ENCODE measurements around the gene STX1B.

STX1B gene

DNA sequence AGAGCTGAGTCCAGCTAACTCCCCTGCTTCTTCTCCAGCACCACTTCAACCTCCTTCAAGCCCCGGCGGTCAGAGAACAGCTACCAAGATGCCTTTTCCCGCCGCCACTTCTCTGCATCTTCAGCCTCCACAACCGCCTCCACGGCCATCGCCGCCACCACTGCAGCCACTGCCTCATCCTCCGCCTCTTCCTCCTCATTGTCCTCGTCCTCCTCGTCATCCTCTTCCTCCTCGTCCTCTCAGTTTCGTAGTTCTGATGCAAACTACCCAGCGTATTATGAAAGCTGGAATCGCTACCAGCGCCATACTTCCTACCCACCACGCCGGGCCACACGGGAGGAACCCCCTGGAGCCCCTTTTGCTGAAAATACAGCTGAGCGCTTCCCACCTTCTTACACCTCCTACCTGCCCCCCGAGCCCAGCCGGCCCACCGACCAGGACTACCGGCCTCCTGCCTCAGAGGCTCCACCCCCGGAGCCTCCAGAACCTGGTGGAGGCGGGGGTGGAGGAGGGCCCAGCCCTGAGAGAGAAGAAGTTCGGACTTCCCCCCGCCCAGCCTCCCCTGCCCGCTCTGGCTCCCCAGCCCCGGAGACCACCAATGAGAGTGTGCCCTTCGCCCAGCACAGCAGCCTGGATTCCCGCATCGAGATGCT is 45.7 kb downstream of the STX1B start:
- no peak for DNase-seq
- Mint-ChIP-seq H3K27me3 (no peaks in the 10 kb centered on the region), H3K36me3 (ENCODE audit: low read depth) (peaks cover 95% of the 10 kb centered on the region), H3K9me3 (no peaks in the 10 kb centered on the region), H3K4me3 (no peak overlapping the region), H3K27ac (no peak overlapping the region), H3K4me1 (ENCODE audit: low read depth) (peaks cover 11% of the 10 kb centered on the region)

DNA sequence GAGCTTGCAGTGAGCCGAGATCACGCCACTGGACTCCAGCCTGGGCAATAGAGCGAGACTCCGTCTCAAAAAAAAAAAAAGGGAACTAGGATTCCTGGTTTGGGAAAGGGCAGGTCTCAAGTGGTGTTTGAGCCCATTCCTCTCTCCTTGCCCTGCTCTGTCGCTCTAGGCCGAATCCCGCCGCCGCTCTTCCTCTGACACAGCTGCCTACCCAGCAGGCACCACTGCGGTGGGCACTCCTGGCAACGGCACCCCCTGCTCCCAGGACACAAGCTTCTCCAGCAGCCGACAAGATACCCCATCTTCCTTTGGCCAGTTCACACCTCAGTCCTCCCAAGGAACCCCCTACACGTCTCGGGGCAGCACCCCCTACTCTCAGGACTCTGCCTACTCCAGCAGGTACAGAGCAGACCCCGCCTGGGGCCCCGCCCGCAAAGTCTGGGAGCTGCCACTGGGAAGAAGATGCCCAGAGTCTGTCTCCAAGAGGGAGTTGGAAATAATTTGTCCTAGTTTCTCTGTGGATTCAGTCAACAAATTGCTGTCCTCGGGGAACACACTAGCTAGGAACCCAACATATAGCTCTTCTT is 46.4 kb downstream of the STX1B start:
- no peak overlapping the region for H3K4me3 Mint-ChIP-seq
- no peaks in the 10 kb centered on the region for H3K9me3 Mint-ChIP-seq
- H3K27ac Mint-ChIP-seq, result no peak overlapping the region
- H3K36me3 Mint-ChIP-seq (ENCODE audit: low read depth), result peaks cover 95% of the 10 kb centered on the region
- DNase-seq, result no peak
- H3K27me3 Mint-ChIP-seq, result no peaks in the 10 kb centered on the region
- H3K4me1 Mint-ChIP-seq (ENCODE audit: low read depth), result peaks cover 17% of the 10 kb centered on the region

DNA sequence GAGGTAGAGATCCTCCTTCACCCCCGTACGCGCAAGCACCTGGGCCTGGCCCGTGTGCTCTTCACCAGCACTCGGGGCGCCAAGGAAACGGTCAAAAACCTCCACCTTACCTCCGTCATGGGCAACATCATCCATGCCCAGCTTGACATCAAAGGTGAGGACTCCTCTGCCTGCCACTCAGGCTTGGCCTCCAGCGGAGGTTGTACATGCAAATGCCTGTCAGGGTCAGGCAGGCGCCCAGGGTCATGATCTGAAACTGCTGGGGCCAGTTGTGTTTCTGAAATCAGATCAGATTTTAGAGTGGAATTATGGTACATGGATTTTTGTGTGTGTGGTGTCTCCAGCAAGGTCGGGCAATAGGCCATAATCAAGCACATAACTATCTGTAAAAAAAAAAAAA is 49.1 kb downstream of the STX1B start:
- peaks cover 30% of the 10 kb centered on the region for H3K4me1 Mint-ChIP-seq (ENCODE audit: low read depth)
- H3K9me3 Mint-ChIP-seq, result no peaks in the 10 kb centered on the region
- no peak overlapping the region for H3K4me3 Mint-ChIP-seq
- H3K27me3 Mint-ChIP-seq, result no peaks in the 10 kb centered on the region
- H3K27ac Mint-ChIP-seq, result no peak overlapping the region
- H3K36me3 Mint-ChIP-seq (ENCODE audit: low read depth), result peaks cover 86% of the 10 kb centered on the region
- no peak for DNase-seq

DNA sequence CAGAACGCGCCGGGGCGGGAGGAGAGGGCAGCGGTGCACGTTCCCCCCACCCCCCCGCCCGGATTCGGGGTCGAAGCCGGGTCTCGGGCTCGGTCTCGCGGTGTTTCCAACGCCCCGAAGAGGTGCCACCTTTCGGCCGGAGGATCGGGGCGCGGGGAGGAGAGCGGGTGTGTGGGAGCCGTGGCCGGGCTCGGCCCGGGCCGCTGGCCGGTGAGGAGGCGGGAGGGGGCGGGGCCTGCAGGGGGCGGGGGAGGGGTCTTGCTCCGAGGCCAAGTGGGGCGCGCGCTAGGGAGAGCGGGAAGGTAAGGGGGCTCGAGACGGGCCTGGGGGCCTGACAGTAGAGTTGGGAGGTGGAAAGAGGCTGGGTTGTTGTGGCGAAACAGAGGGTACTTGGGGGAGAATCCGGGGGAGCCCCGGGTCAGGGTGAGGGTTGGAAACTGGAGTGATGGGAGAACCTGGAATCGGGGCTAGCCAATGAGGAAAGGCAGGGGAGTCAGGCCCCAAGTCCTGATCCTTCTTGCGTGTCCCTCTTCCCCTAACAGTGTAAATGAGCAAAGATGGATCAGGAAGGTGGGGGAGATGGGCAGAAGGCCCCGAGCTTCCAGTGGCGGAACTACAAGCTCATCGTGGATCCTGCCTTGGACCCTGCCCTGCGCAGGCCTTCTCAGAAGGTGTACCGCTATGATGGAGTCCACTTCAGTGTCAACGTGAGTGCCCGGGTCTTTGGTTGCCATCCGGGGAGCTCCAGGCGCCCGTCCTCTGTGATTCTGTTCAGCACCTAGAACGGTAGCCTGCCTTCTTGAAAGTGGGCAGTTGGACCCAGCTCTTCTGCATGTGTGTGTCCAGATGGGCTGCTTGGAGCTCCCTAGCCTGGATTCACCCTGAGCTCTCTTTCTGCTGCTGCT is 52.0 kb downstream of the STX1B start:
- Mint-ChIP-seq H3K27me3 (no peaks in the 10 kb centered on the region), H3K9me3 (no peaks in the 10 kb centered on the region), H3K27ac (peak overlapping the region; percentile 94), H3K4me1 (ENCODE audit: low read depth) (peaks cover 40% of the 10 kb centered on the region), H3K4me3 (peak overlapping the region; percentile 93), H3K36me3 (ENCODE audit: low read depth) (peaks cover 57% of the 10 kb centered on the region)
- no peak for DNase-seq

DNA sequence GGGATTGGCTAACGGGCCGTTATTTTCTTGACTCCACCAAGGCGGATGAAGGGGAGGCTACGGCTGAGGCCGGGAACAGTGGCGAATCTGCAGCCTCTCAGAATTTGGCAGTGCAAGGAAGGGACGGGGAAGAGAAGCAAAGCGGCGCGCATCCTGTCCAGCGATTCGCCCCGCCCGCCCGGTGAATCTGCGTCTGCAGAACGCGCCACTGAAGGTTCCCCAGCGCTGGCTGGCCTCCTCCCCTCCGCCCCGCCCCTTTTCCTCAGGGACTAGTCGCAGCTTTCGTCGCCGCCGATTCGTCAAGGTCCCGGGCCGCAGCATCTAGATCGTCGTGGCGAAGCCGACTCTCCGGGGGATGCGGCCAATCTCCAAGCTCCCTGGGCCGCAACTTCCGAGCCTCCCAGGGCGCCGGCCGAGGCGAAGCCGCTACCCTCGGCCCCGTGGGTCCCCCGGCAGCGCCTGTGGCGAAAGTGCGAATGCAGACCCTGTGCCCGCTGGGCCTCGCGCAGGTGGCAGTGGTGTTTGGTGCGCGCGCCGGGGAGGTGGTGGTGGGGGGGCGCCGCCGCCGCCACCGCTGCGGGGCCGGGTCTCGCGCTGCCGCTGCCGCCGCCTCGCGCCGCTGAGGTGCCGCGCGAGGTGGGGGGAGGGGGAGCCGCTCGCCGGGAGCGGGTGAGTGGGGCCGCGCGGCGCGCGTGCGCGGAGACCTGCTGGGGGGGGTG is 52.8 kb downstream of the STX1B start, which contains the start of gene SETD1A:
TSS of gene SETD1A (plus strand) at position 299 of the 719 bp plus-strand sequence. CDS start 978 bp downstream, outside the sequence.
- Mint-ChIP-seq H3K36me3 (ENCODE audit: low read depth) (peaks cover 49% of the 10 kb centered on the region), H3K9me3 (no peaks in the 10 kb centered on the region), H3K27ac (peak within 1 kb of the TSS; percentile 100), H3K4me3 (peak within 1 kb of the TSS; percentile 95), H3K4me1 (ENCODE audit: low read depth) (peaks cover 36% of the 10 kb centered on the region), H3K27me3 (no peaks in the 10 kb centered on the region)
- DNase-seq, result peak; percentile 97

DNA sequence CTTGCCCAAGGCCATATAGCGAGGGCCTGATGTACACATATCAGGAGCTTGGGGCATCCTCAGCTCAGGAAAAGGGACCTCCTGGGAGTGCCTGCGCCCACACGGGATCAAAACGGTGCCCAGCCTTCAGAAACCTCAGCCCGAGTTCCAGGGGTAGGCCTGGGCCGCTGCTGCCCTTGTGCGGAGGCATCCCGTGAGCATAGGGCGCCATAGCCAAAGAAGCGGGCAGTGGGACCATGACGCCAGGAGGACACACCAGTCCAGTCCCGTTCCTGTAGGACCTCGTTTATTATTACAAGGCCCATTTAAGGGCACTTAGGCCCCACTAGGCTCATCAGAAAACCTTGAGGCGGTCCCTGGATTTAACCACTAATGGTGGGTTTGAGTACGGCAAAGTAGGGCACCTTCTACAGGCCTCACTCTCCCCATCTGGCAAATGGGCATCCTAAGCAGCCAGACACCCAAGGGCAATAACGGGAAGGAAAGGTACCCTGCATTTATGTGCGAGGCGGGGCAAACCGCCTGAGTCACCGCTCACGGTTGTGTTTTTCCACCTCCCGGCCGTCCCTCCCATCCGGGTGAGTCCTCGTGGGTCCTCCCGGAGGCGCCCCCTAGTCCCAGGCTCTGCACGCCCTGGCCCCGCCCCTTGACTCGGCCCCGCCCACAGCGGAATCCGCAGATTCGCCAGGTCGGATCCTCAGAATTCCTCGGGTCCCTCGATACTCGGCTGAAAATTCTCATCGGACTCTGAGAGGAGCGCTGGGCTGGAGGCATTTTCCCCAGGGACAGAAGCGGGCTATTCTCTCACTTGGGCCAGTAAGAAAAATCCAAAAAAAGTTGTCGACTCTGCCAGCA is 53.6 kb downstream of the STX1B start:
- Mint-ChIP-seq H3K4me1 (ENCODE audit: low read depth) (peaks cover 36% of the 10 kb centered on the region), H3K4me3 (peak overlapping the region; percentile 95), H3K36me3 (ENCODE audit: low read depth) (peaks cover 41% of the 10 kb centered on the region), H3K27me3 (no peaks in the 10 kb centered on the region), H3K9me3 (no peaks in the 10 kb centered on the region), H3K27ac (peak overlapping the region; percentile 100)
- DNase-seq, result peak; percentile 94

DNA sequence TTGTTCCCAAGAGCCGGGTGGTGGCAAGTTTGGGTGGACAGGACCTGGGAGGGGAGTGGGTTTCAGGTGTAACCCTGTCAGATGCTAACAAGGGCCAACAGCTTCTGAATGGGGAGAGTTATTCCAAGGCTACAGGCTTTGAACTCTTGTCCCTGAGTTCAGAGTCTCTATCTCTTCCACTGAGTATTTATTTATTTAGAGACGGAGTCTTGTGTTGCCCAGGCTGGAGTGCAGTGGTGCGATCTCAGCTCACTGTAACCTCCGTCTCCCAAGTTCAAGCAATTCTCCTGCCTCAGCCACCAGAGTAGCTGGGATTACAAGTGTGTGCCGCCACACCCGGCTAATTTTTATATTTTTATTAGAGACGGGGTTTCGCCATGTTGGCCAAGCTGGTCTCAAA is 55.4 kb downstream of the STX1B start:
- Mint-ChIP-seq H3K9me3 (no peaks in the 10 kb centered on the region), H3K36me3 (ENCODE audit: low read depth) (peaks cover 22% of the 10 kb centered on the region), H3K27me3 (no peaks in the 10 kb centered on the region), H3K27ac (no peak overlapping the region), H3K4me3 (no peak overlapping the region), H3K4me1 (ENCODE audit: low read depth) (peaks cover 38% of the 10 kb centered on the region)
- no peak for DNase-seq

DNA sequence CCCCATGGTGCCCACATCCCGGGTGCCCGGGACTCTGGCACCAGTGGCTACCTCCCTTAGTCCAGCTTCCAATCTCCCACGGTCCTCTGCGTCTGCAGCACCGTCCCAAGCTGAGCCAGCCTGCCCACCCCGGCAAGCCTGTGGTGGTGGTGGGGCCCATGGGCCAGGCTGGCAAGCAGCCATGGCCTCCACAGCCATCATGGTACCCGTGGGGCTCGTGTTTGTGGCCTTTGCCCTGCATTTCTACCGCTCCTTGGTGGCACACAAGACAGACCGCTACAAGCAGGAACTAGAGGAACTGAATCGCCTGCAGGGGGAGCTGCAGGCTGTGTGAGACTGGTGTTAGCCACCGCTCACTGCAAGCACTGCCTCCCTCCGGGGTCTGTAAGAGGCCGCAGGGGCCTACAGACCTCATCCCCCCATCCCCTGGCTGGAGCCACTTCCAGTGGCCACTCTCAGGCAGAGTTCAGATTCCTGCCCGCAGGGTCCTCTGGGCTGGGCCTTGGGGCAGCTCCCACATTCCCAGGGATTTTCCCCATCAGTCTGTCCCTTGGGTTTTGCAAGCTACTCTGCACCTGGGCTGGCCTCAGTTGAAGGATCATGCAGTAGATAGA is 56.8 kb downstream of the STX1B start:
- peak; percentile 74 for DNase-seq
- peaks cover 9% of the 10 kb centered on the region for H3K36me3 Mint-ChIP-seq (ENCODE audit: low read depth)
- no peaks in the 10 kb centered on the region for H3K27me3 Mint-ChIP-seq
- H3K9me3 Mint-ChIP-seq, result no peaks in the 10 kb centered on the region
- H3K4me1 Mint-ChIP-seq (ENCODE audit: low read depth), result peaks cover 34% of the 10 kb centered on the region
- H3K27ac Mint-ChIP-seq, result no peak overlapping the region
- H3K4me3 Mint-ChIP-seq, result no peak overlapping the region

DNA sequence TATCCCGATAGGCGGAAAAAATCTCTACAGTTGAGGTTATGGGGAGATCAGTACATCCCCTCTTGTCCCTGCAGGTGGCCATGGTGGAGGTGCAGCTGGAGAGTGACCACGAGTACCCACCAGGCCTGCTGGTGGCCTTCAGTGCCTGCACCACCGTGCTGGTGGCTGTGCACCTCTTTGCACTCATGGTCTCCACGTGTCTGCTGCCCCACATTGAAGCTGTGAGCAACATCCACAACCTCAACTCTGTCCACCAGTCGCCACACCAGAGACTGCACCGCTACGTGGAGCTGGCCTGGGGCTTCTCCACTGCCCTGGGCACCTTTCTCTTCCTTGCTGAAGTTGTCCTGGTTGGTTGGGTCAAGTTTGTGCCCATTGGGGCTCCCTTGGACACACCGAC is 57.3 kb downstream of the STX1B start:
- no peak overlapping the region for H3K27ac Mint-ChIP-seq
- peaks cover 5% of the 10 kb centered on the region for H3K36me3 Mint-ChIP-seq (ENCODE audit: low read depth)
- DNase-seq, result no peak
- H3K4me3 Mint-ChIP-seq, result no peak overlapping the region
- H3K27me3 Mint-ChIP-seq, result no peaks in the 10 kb centered on the region
- peaks cover 31% of the 10 kb centered on the region for H3K4me1 Mint-ChIP-seq (ENCODE audit: low read depth)
- no peaks in the 10 kb centered on the region for H3K9me3 Mint-ChIP-seq

DNA sequence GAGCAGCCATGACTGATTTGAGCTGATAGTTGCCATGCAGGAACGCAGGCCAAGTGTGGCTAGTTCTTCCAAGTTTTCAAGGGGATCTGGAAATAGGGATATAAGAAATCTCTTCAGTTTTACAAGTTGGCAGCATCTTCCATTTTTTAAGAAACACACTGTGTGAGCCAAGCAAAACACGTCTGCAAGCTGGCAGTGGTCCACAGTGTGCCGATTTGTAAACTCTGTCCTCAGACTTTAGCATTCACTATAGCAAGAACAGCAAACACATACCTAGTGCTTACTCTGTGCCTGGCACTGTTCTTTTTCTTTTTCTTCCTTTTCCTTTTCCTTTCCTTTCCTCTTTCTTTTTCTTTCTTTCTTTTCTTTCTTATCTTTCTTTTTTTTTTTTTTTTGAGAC is 58.7 kb downstream of the STX1B start:
- peaks cover 29% of the 10 kb centered on the region for H3K4me1 Mint-ChIP-seq (ENCODE audit: low read depth)
- no peaks in the 10 kb centered on the region for H3K9me3 Mint-ChIP-seq
- no peak for DNase-seq
- no peak overlapping the region for H3K4me3 Mint-ChIP-seq
- H3K27me3 Mint-ChIP-seq, result no peaks in the 10 kb centered on the region
- H3K27ac Mint-ChIP-seq, result no peak overlapping the region
- peaks cover 6% of the 10 kb centered on the region for H3K36me3 Mint-ChIP-seq (ENCODE audit: low read depth)

DNA sequence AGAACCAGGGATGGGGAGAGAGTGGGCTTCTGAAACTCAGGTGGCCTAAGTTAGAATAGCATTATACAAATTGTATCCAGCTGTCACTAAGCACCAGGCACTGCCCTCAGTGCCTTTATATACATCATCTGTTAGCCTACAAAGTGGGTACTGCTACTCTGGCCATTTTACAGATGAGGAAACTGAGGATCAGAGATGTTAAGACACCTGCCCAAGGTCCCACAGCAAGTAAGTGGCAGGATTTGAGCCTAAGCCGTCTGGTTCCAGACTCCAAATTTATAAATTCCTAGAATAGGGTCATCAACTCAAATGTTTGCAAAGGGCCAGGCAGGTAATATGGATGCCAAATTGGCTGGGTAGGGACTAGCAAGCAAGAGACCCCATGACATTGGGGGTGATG is 59.2 kb downstream of the STX1B start:
- Mint-ChIP-seq H3K4me3 (no peak overlapping the region), H3K27me3 (no peaks in the 10 kb centered on the region), H3K4me1 (ENCODE audit: low read depth) (peaks cover 24% of the 10 kb centered on the region), H3K9me3 (no peaks in the 10 kb centered on the region), H3K36me3 (ENCODE audit: low read depth) (peaks cover 12% of the 10 kb centered on the region), H3K27ac (peak overlapping the region; percentile 52)
- DNase-seq, result no peak

DNA sequence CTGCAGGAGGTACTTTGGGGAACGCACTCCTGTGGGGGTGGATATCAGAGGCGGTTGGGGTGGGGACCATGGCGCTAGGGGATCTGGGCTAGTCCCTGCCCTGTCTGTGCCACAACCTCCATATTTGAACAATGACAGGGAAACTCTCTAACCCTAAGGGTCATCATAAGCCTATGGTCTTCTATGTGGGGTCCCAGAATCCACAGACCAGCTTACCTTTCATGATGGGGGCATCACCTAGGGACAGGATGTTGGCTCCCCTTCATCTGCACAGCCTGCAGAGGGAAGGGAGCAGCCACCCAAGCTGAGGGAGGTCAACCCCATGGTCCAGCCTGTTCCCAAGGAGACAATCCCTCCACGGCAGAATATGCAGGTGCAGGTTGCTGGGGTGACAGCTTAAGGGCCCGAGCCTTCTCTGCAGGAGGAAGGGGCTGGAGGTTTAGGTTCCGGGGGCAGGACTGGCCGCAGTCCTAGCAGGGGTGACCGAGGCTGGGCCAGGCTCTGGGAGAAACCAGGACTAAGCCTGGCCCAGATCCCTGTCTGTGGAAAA is 59.8 kb downstream of the STX1B start:
- Mint-ChIP-seq H3K27me3 (no peaks in the 10 kb centered on the region), H3K9me3 (no peaks in the 10 kb centered on the region), H3K4me1 (ENCODE audit: low read depth) (peaks cover 21% of the 10 kb centered on the region), H3K27ac (peak overlapping the region; percentile 80), H3K36me3 (ENCODE audit: low read depth) (peaks cover 16% of the 10 kb centered on the region), H3K4me3 (peak overlapping the region; percentile 81)
- no peak for DNase-seq

All from activated T-cell treated with anti-CD3 and anti-CD28 coated beads, Interleukin-2, amount 50 U/mL, for 24 hours (primary cell).